Tibial nerve (tissue), 4 donors: ENCODE measurements around the gene LMCD1.

Source experiments
- EP300 ChIP-seq, 2 donors: sonication (generic); formaldehyde crosslinking; IDR thresholded peaks; one replicate each; pipeline ENCODE4 v1.6.1; 2017; ENCODE audit warnings: antibody characterized with exemption in 2 of 2, mild to moderate bottlenecking in 1 of 2
- POLR2A ChIP-seq, 2 donors: fragments of 450-650 bp; IDR thresholded peaks; one replicate each; pipeline ENCODE4 v1.6.1; 2017; ENCODE audit warnings: antibody characterized with exemption in 2 of 2, mild to moderate bottlenecking in 2 of 2, moderate library complexity in 2 of 2
- TF ChIP-seq, protein P1 (sequence below), 5 experiments: fragments of 200-600 bp in 3 of 5; fragments of 450-650 bp in 2 of 5; sonication (generic) in 3 of 5; IDR thresholded peaks; one replicate each; pipeline ENCODE4 v1.5.1; 2016 to 2019; ENCODE audit warnings: antibody characterized with exemption in 5 of 5, mild to moderate bottlenecking in 3 of 5, moderate library complexity in 2 of 5

DNA sequence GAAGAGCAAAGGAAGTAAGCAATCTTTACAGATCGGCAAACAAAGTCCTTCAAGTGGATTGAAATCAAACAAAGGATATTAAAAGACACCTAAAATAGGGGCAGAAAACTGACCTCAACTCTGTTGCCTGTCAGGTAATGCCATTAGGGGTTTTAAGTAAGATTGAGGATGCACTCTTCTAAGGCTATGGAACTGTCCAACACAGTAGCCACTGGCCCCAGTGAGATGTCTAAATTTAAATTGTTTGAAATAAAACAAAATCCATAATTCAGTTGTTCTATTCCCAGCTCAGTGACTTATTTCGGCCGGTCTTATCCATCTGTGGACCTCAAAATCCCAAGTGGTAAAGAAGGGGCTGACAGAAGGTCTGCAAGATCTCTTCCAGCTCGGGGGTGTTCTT lies 49.5 kb upstream of the LMCD1 start:
- TF ChIP-seq, protein P1, sequence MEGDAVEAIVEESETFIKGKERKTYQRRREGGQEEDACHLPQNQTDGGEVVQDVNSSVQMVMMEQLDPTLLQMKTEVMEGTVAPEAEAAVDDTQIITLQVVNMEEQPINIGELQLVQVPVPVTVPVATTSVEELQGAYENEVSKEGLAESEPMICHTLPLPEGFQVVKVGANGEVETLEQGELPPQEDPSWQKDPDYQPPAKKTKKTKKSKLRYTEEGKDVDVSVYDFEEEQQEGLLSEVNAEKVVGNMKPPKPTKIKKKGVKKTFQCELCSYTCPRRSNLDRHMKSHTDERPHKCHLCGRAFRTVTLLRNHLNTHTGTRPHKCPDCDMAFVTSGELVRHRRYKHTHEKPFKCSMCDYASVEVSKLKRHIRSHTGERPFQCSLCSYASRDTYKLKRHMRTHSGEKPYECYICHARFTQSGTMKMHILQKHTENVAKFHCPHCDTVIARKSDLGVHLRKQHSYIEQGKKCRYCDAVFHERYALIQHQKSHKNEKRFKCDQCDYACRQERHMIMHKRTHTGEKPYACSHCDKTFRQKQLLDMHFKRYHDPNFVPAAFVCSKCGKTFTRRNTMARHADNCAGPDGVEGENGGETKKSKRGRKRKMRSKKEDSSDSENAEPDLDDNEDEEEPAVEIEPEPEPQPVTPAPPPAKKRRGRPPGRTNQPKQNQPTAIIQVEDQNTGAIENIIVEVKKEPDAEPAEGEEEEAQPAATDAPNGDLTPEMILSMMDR (IDR thresholded peaks at IDR 0.05), result no peak
- no peak for TF ChIP-seq POLR2A (IDR thresholded peaks at IDR 0.05)
- TF ChIP-seq EP300 (IDR thresholded peaks at IDR 0.05), result no peak
